Heart left ventricle (tissue), 13 donors: ENCODE data around the gene DDRGK1.

Experiments
- CTCF ChIP-seq, 12 donors: fragments of 200-600 bp; sonication (generic) in 4 of 12; IDR thresholded peaks; one replicate each; pipeline versions ENCODE4 v1.5.0 to v1.8.0; 2018 to 2022; ENCODE audit warnings: antibody characterized with exemption in 12 of 12, mild to moderate bottlenecking in 5 of 12
- POLR2A ChIP-seq, 2 donors: fragments of 450-650 bp; IDR thresholded peaks; one replicate each; pipeline ENCODE4 v1.6.1; 2017; ENCODE audit warnings: antibody characterized with exemption in 2 of 2, mild to moderate bottlenecking in 2 of 2, moderate library complexity in 2 of 2
- donor health status: ischemic (EF 13 %, LVEDD 7.1; RV severe dilation, severe dysfunction).
- donor health status: DM: no; HTN: yes; CAD: no.
- donor health status: DM: no; HTN: no; CAD: no.
- donor health status: ischemic (EF 25% LVEDD 6.9; RV normal size, moderate dysfunction).
- donor health status: ischemic (EF 25% LVEDD 5.7; RV mildly dilated, moderate dysfunction).
- donor health status: ischemic (EF 35%, LVEDD 5.7; RV mildly dilated, moderate dysfunction).
- donor health status: nonischemic (EF 11% LVEDD 7.7; RV severe dilation, severe dysfunction).
- donor health status: DM: yes; HTN: yes; CAD: no.
- donor health status: PGD.
- donor health status: ischemic (EF 29% LVEDD 5.4; RV normal size, mild dysfunction).
- donor health status: nonischemic (EF 23%, LVEDD 6.1; RV moderate dilation, normal function).

- TF ChIP-seq CTCF (IDR thresholded peaks at IDR 0.05), result no peak
- no peak for TF ChIP-seq POLR2A (IDR thresholded peaks at IDR 0.05)
These were observed 26.6 kb downstream of the DDRGK1 start for GRCh38 chr20:3177746-3178485.
